GM19372 (cell line): ENCODE results near the gene B4GALNT1.
A peak's percentile ranks its signal among the peaks of the same experiment; 100 is the strongest.
"Not testable (repeated sequence)": the region's sequence is repeated elsewhere in the genome, so short reads cannot be mapped to it uniquely, and the experiment has no call there.

Experiments used
- ATAC-seq: cut with Tn5 transposase; IDR thresholded peaks from one replicate; pipeline ENCODE4 v1.9.1; 2021; ENCODE audit warnings: mild to moderate bottlenecking, low read depth, moderate library complexity; ENCODE audit not compliant: unreplicated experiment

The B4GALNT1 gene

DNA sequence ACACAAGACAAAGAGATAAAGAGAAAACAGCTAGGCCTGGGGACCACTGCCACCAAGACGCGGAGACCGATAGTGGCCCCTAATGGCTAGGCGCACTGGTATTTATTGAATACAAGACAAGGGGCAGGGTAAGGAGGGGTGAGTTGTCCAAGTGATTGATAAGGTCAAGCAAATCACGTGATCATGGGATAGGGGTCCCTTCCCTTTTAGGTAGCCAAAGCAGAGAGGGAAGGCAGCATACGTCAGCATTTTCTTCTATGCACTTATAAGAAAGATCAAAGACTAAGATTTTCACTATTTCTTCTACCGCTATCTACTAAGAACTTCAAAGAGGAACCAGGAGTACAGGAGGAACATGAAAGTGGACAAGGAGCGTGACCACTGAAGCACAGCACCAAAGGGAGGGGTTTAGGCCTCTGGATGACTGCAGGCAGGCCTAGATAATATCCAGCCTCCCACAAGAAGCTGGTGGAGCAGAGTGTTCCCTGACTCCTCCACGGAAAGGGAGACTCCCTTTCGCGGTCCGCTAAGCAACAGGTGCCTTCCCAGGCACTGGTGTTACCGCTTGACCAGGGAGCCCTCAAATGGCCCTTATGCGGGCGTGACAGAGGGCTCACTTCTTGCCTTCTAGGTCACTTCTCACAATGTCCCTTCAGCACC lies 43.9 kb downstream of the B4GALNT1 start:
- not testable (repeated sequence) for ATAC-seq

DNA sequence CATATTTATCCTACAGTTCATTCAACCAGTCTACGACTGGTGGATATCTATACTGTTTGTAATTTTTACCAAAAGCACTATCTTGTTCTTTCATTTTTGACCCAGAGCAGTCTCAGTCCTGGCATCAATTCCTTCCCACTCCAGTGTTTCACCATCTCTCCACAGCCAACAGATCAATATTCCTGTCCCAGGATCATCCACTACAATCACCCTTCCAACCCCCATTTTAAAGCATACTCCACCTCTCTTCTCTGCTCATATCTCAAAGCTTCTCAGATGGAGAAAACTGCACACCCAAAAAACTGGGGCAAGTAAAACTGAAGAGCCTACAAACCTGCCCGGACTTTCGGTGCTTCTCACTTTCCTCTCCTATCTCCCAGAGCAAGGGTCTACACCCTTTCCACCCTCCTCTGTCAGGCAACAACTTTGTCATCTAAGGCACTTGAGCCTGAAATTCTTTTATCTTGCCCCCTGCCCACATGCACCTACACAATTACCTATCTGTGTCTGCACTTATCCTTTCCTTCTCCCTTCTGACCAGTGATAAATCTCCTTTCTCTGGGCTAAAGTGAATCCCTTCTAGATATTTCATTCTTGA lies 46.1 kb downstream of the B4GALNT1 start:
- ATAC-seq, result no peak

DNA sequence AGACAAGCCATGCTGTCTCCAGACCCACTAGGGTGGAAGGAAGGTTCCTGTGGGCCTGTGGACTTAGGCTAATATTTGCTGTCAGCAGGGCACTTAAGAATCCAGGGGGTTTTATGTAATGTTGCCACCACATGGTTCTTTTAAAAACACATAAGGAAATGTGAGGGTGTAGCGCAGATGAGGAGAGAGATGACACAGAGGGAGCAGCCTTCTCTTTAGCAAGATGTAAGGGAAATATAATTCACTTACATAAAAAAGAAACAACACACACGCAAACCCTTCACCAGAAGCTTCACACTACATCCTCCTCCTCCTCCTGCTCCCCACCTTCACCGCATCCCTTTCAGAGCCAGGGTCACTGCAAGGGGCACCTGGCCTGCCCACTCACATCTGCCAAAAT lies 46.9 kb downstream of the B4GALNT1 start:
- ATAC-seq, result no peak

DNA sequence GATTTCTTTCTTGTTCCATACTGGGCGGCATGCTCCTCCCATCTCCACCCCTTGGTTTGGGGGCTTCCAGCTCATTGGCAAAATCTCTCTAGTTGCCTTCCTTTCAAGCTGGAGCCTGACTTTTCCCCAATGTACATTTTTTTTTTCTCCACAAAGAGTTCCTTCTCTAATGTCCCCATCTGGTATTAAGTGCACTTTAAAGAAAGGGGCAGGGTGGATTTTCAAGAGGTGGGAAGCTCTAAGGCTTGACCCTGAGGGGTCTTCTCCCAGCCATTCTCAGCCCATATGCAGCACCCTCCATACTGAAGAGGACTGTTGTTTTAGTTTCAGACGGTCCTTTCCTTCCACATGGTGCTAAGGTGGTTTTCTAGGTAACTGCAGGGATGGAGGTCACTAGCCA lies 47.8 kb downstream of the B4GALNT1 start:
- ATAC-seq, result no peak

DNA sequence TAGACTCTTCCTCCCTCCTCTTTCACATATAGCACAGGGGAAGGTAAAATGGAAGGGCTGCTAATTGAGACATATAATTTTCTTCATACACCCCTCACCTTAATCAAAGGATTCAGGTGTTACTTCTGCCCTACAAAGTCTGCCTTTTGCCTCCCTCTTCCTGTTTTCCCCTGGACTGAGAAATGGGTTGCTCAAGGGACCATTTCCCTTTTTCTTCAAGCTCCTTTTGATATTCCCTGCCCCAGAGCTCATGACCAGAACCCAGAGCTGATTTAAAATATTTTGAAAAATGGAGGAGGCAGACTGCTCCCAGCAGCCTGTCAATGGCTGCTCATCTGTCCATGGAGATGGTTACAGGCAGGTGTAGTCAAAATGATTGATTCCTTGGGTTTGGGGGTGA lies 48.3 kb downstream of the B4GALNT1 start:
- ATAC-seq, result no peak

DNA sequence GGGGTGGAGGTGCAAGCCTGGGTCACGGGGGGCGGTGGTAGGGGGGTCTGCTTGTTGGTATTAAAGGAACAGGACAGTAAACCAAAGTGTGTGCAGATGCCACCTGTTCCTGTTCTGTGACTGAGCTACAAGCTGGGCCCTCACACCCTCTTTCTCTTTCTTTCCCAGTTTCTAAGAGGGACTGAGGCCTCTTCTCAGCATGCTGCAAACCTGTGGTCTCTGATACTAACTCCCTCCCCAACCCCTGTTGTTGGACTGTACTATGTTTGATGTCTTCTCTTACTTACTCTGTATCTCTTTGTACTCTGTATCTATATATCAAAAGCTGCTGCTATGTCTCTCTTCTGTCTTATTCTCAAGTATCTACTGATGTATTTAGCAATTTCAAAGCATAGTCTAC lies 49.0 kb downstream of the B4GALNT1 start:
- ATAC-seq, result no peak

DNA sequence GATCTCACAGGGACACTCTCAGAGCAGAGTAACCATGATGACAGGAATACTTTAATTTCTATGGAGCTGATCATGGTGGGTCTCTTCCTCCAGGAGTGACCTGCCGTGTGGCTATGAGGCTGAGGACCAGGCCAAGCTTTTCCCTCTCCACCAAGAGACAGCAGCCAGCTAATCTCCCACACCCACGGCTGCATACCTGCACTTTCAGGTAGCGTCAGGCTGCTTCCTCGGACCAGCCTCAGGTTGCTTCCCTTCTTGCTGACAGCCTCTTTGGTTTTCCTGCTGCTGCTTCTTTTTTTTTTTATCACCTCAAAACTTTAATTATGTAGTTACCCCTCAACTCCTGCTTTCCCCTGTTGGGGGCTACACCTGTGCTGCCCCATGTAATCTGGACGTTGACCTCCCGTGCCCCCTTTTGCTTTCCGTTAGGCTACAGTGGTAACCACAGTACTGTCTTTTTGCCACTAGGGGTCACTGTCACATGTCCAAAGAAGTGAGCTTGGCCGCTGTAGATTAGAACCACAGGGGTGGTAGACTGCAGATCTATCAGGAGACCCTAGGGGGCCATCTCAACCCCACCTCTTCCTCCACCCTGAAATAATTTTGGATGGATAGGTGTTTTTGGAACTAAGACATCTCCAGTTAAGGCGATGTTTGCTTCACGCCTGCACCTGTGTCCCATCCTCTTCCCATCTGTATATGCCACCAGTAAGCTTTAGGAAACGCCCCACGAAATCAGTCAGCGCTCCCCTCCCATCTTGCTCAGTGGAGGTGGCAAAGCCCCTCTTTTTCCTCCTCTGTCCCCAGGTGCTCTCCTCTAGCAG lies 49.8 kb downstream of the B4GALNT1 start:
- ATAC-seq, result peak; percentile 98

DNA sequence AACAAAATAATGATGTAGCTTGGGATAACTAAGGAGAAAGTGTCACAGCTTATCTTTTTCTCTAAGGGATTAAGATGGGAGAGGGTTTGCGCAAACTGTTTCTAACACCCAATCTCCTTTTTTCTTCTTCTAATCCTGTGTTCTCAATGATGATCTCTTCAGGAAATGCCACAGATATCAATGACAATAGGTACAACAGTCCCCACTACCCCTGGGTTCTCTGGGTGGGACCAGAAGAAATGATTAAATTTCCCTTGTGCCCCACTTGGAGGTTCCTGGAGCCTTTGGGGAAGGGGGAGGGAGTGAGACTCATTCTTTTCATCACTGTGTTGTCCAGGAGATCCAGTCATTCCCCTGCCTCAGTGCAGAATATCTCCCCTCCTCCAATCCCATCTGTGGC lies 50.6 kb downstream of the B4GALNT1 start:
- ATAC-seq, result no peak

DNA sequence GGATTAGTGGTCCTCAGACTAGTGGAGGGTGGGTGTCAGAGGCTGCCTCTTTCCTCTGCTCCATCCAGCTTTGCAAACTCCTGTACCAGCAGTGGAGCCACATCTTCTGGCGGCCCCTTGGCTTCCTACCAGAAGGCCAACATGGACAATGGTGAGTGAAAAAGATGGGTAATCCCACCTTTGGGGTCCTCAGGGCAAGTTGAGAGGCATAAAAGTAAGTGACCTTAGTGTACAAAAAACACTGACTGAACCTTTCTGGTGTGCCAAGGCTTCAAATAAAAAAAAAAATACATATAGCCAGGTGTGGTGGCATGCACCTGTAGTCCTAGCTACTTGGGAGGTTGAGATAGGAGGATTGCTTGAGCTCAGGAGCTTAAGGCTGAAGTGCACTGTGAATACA lies 51.2 kb downstream of the B4GALNT1 start:
- ATAC-seq, result no peak

DNA sequence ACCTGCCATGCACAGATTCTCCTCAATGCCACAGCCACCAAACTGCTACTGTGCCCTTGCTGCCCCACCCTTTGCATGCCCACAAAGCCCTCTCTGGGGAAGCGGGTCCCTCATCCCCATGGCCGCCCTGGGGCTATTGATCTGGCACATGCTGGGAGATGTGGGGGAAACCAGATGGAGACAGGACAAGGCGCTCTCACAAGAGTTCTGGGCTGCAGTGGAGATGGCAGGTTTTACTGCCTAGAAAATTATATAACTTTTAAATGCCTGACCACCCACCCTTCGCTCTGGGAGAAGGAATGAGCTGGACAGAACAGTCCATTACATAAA lies 52.6 kb downstream of the B4GALNT1 start:
- ATAC-seq, result no peak

DNA sequence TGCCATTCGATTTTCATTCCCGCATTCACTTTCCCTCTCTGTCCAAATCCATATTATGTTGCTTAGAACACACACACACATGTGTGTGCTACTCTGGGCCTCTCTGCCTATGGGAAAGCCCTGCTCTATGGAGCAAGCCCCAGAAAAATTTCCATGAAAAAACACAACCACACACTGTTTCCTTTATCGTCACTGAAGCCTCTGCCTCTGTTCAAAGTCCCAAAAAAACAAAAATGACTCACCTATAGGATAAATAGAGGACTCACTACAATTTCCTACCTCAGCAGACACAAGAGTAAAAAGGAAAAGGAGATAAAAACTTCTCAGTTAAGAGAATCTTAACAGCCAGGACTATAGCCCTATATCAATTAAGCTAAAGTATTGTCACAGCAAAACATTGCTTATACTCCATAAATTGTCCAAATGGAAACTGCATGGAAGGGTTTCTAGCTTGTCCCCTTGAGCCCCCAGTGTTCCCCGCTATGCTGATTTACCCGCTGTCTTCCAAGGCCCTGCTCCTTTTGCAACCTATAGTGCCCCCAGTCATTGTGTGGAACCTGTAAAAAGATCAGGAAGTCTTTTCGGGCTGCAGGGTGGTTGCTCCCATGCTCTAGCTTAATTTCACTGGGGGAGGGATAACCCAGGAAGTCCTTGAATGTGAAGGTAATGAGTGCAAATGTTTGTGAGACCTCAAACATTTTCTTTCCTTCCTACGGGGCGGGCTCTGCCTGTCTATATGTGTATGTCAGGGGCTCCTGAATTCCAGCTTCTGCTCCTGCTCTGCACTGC lies 53.1 kb downstream of the B4GALNT1 start:
- ATAC-seq, result no peak

DNA sequence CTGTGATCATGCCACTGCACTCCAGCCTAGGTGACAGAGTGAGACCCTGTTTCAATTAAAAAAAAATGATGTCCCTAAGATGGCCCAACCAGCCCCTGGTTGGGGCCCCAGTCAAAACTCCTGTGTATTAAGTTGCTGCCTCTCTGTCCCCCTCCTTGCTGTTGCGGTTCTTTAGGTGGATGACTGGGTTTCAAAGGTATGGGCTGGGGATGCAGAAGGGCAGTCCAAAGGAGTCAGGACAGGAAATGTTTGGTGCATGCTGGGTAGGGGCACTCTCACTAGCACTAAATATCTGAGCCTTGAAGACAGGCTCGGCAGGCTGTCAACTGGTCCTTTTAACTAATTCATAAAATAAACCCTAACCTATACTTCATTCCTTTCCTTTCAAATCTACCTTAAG lies 54.0 kb downstream of the B4GALNT1 start:
- no peak for ATAC-seq

DNA sequence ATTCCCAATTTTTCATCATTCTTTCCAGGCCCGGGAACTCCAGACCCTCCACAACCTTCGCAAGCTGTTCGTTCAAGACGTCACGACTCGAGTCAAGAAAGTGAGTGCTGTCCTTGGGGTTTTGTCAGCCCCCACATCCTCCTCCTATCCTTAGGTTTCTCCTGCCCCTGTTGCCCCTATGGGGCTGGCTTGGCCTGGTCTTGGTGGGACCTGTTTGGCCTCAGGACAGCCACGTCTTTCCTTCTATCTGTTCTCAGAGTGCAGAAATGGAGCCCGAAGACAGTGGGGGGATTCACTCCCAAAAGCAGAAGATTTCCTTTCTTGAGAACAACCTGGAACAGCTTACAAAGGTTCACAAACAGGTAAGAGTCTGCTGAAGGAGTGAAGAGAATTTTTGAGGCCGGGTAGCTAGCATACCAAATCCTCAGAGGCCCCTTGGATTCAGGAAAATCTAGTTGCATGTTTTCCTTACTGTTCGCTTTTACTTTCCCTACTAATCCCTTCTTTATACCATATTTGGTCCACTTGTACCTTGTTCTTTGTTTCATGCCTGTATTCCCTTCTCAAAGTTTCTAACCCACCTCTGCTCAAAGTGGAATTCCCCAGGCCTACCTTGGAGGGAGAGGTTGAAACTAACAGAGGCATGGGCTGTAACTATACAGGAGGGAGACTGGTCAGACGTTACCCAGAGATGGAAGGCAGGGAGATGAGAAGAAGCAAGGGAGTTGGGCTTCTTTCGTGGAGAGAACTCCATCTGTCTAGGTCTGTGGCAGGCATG lies 54.8 kb downstream of the B4GALNT1 start:
- ATAC-seq, result no peak

DNA sequence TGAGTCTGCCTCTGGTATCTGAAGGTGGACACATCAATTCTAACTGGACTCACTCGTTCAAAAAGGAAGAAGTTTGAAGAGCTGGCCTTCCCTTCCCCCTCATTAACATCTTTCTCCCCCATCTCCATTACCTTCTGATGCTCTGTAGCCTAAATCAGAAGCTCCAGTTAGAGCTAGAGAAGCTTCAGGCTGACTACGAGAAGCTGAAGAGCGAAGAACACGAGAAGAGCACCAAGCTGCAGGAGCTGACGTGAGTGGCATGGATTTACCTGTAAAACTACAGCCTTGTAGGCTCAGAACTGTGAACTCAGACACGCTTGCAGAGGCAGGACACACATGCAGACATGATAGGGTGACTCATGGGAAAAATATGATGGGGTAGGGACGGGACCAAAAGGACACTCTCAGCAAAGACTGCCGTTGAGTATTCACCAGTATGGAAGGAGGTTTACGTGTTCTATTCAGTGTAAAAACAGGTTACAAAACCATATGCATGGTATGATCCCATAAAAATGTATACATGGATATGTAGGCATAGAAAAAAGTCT lies 56.3 kb downstream of the B4GALNT1 start:
- no peak for ATAC-seq
